ENCODE data around the gene SLC29A1. TPM values are rescaled to one million over a fixed set of nuclear protein-coding genes. Genes with fewer than 3 reads are reported as not detected.
A peak's percentile ranks its signal among the peaks of the same experiment; 100 is the strongest.

Gene SLC29A1
- total and polyA plus RNA-seq, 4 donors: 15.1 to 67.2 (median 16.7) TPM

GRCh38 chr6:44256775-44257024 is 33.3 kb downstream of the SLC29A1 start:
- TF ChIP-seq ZBTB33 (IDR thresholded peaks at IDR 0.05) (no peak), MAX (IDR thresholded peaks at IDR 0.05) (no peak), RAD21 (IDR thresholded peaks at IDR 0.05) (no peak), SP1 (IDR thresholded peaks at IDR 0.05) (no peak)
- Histone ChIP-seq H3K4me1 (ENCODE audit: control insufficient read depth in 4 of 4, insufficient read depth in 4 of 4, low read length in 3 of 4) (peaks cover 2 to 27% (median 14%) of the 10 kb centered on the region in 4 donors), H3K4me3 (ENCODE audit: low read depth in 1 of 3, low read length in 3 of 3) (peak overlapping the region; percentile 62 to 85 (median 67)), H3K9me3 (ENCODE audit: control insufficient read depth in 4 of 4, low read length in 3 of 4) (no peaks in the 10 kb centered on the region), H3K36me3 (ENCODE audit: control insufficient read depth in 4 of 4, insufficient read depth in 3 of 4, low read depth in 1 of 4, low read length in 3 of 4) (peaks cover 7 to 43% (median 36%) of the 10 kb centered on the region in 4 donors), H3K27me3 (ENCODE audit: control insufficient read depth in 4 of 4, insufficient read depth in 4 of 4, low read length in 3 of 4) (no peaks in the 10 kb centered on the region), H3K9ac (ENCODE audit: low read depth in 1 of 2, low read length in 2 of 2) (peak overlapping the region; percentile 26 to 42), H3K27ac (ENCODE audit: low read depth in 1 of 2, low read length in 2 of 2) (peak overlapping the region; percentile 59 to 91)
- WGBS: 1% methylated on average over 12 of the region's 12 CpGs
- DNase-seq (ENCODE audit: low spot score): no peak

- no peaks in the 10 kb centered on the region for H3K27me3 ChIP-seq (ENCODE audit: control insufficient read depth in 4 of 4, insufficient read depth in 4 of 4, low read length in 3 of 4)
- peak; percentile 72 for DNase-seq (ENCODE audit: low spot score)
- peaks cover 4 to 38% (median 31%) of the 10 kb centered on the region in 4 donors for H3K36me3 ChIP-seq (ENCODE audit: control insufficient read depth in 4 of 4, insufficient read depth in 3 of 4, low read depth in 1 of 4, low read length in 3 of 4)
- TF ChIP-seq ZBTB33 (IDR thresholded peaks at IDR 0.05) (no peak), REST (IDR thresholded peaks at IDR 0.05) (no peak), JUND (IDR thresholded peaks at IDR 0.05) (no peak), RAD21 (IDR thresholded peaks at IDR 0.05) (peak in 1 of 2 donors; percentile 31), GABPA (IDR thresholded peaks at IDR 0.05 in 1 of 2, conservative IDR thresholded peaks at IDR 0.05 in 1 of 2) (no peak), HNF4G (IDR thresholded peaks at IDR 0.05) (no peak), CTCF (IDR thresholded peaks at IDR 0.05; ENCODE audit: low read depth, low read length, missing input control) (peak; percentile 68)
- H3K27ac ChIP-seq (ENCODE audit: low read depth in 1 of 2, low read length in 2 of 2): peak within 1 kb of the TSS; percentile 59 to 91
- peak within 1 kb of the TSS; percentile 62 to 85 (median 67) for H3K4me3 ChIP-seq (ENCODE audit: low read depth in 1 of 3, low read length in 3 of 3)
- peaks cover 2 to 30% (median 15%) of the 10 kb centered on the region in 4 donors for H3K4me1 ChIP-seq (ENCODE audit: control insufficient read depth in 4 of 4, insufficient read depth in 4 of 4, low read length in 3 of 4)
- peak within 1 kb of the TSS; percentile 42 to 57 for H3K9ac ChIP-seq (ENCODE audit: low read depth in 1 of 2, low read length in 2 of 2)
- under 1% methylated on average over 80 of the region's 80 CpGs for WGBS
- H3K9me3 ChIP-seq (ENCODE audit: control insufficient read depth in 4 of 4, low read length in 3 of 4): no peaks in the 10 kb centered on the region
Measured at GRCh38 chr6:44257025-44257752, 33.8 kb downstream of the SLC29A1 start, which contains the start of gene SLC35B2. TSS of gene SLC35B2 (minus strand) at chr6:44257528. CDS start at chr6:44257410, 118 bp downstream.
